Ishikawa (cell line): Measurements from ENCODE around the gene TP53.

ENCODE experiments used
- RAD21 ChIP-seq: IDR thresholded peaks from 2 replicates; pipeline ENCODE4 v1.6.1; 2012; ENCODE audit warnings: low read depth
- TCF12 ChIP-seq: IDR thresholded peaks from 2 replicates; pipeline ENCODE4 v1.6.1; 2012; ENCODE audit warnings: low read depth

DNA sequence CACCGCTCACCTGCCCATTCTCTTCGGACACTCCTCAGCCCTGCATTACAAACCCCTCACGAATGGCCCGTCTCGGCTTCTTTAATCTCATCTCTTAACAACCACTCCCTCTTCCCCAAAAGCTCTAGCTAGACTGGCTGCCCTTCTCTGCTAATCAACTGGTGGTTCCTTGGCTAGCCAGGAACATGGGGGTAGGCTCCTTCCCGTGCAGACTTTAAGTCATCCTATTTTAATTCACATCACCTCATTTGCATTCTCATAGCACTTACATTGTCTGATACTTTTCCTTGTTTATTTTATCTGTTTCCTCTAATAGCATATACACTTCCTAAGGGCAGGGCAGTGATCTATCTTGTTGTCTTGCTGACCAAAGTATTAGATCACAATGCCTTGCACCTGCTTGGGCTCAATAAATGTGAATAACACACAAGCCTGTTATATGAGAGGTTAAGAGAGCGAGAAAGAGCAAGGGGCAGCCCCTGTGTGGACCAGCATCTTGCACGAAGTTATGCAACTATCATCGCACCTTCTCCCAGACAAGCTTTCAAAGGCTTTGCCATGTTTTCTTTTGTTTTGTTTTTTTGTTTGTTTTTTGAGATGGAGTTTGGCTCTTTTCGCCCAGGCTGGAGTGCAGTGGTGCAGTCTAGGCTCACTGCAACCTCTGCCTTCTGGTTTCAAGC is 9.8 kb downstream of the TP53 start:
- TF ChIP-seq TCF12 (no peak), RAD21 (no peak)
